ENCODE measurements around the gene PCCA.

DNA sequence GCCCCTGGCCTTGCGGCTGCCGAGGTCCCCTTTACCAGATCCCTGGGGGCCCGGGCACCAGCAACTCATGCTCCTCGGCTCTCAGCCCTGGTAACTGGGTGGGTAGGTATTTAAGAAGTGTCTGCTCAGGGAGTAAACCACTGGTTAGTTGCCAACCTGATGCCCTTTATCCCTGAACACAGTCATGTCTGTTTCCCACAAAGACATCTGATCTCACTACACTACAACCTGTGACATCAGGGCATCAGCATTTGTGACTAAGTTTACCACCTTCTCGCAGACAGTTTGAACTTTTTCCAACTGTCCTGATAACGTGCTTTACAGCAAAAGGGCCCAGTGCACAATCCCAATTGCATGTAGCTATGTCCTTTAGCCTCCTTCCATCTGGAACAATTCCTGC, 477.6 kb downstream of the PCCA start:
- TF ChIP-seq ZNF423 (CRISPR knock-in tag; IDR thresholded peaks at IDR 0.05) (no peak), SMAD3 (CRISPR knock-in tag; IDR thresholded peaks at IDR 0.05; ENCODE audit: borderline replicate concordance) (no peak), PREB (CRISPR knock-in tag; IDR thresholded peaks at IDR 0.05; ENCODE audit: borderline replicate concordance) (no peak), HMGA2 (CRISPR knock-in tag; IDR thresholded peaks at IDR 0.05) (no peak), ZBTB43 (CRISPR knock-in tag; IDR thresholded peaks at IDR 0.05) (no peak), TEAD1 (CRISPR knock-in tag; IDR thresholded peaks at IDR 0.05) (no peak)
- TF ChIP-seq, protein P1, sequence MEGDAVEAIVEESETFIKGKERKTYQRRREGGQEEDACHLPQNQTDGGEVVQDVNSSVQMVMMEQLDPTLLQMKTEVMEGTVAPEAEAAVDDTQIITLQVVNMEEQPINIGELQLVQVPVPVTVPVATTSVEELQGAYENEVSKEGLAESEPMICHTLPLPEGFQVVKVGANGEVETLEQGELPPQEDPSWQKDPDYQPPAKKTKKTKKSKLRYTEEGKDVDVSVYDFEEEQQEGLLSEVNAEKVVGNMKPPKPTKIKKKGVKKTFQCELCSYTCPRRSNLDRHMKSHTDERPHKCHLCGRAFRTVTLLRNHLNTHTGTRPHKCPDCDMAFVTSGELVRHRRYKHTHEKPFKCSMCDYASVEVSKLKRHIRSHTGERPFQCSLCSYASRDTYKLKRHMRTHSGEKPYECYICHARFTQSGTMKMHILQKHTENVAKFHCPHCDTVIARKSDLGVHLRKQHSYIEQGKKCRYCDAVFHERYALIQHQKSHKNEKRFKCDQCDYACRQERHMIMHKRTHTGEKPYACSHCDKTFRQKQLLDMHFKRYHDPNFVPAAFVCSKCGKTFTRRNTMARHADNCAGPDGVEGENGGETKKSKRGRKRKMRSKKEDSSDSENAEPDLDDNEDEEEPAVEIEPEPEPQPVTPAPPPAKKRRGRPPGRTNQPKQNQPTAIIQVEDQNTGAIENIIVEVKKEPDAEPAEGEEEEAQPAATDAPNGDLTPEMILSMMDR (IDR thresholded peaks at IDR 0.05): no peak
- TF ChIP-seq, protein P2, sequence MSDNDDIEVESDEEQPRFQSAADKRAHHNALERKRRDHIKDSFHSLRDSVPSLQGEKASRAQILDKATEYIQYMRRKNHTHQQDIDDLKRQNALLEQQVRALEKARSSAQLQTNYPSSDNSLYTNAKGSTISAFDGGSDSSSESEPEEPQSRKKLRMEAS (CRISPR knock-in tag; IDR thresholded peaks at IDR 0.05): no peak
- TF ChIP-seq, protein P3, sequence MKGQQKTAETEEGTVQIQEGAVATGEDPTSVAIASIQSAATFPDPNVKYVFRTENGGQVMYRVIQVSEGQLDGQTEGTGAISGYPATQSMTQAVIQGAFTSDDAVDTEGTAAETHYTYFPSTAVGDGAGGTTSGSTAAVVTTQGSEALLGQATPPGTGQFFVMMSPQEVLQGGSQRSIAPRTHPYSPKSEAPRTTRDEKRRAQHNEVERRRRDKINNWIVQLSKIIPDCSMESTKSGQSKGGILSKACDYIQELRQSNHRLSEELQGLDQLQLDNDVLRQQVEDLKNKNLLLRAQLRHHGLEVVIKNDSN (CRISPR knock-in tag; IDR thresholded peaks at IDR 0.05): no peak
